MCF 10A (cell line): Measurements from ENCODE around the gene METAP1D. TPM values are rescaled to one million over a fixed set of nuclear protein-coding genes. Genes with fewer than 3 reads are reported as not detected.

ENCODE experiments used
- BruUV-seq: library from RNA; stranded (reverse); fragments of 400-500 nt; replicated peaks from 2 replicates; lab custom pipeline; 2021; lab: Mats Ljungman, UMichigan
- CTCF ChIA-PET: fragments of 300-600 bp; sonication (Branson Sonifier 250); formaldehyde crosslinking; extraction: SDS; loops from one replicate; lab custom pipeline; 2021; ENCODE audit warnings: antibody characterized with exemption, inconsistent platforms; lab: Yijun Ruan, JAX
- POLR2A ChIA-PET: fragments of 300-600, 350-650 bp; sonication (Branson Sonifier 250); formaldehyde crosslinking; extraction: SDS; loops from one replicate; lab custom pipeline; 2020; ENCODE audit warnings: antibody characterized with exemption, inconsistent platforms; lab: Yijun Ruan, JAX
- DNase-seq: peaks from one replicate; pipeline ENCODE4 v3.0.0-alpha.2; 2018; ENCODE audit not compliant: unreplicated experiment
- H3K27ac Mint-ChIP-seq: one replicate; pipeline ENCODE4 v1.8.0; 2022; ENCODE audit warnings: mild to moderate bottlenecking, low read depth, mixed read lengths; ENCODE audit not compliant: unreplicated experiment
- H3K27me3 Mint-ChIP-seq: one replicate; pipeline ENCODE4 v1.8.0; 2022; ENCODE audit warnings: mixed read lengths; ENCODE audit not compliant: insufficient read depth, unreplicated experiment
- H3K36me3 Mint-ChIP-seq: one replicate; pipeline ENCODE4 v1.8.0; 2022; ENCODE audit warnings: mild to moderate bottlenecking, moderate library complexity, mixed read lengths; ENCODE audit not compliant: insufficient read depth, unreplicated experiment
- H3K4me1 Mint-ChIP-seq: one replicate; pipeline ENCODE4 v1.8.0; 2022; ENCODE audit warnings: mixed read lengths; ENCODE audit not compliant: insufficient read depth, unreplicated experiment
- H3K4me3 Mint-ChIP-seq: one replicate; pipeline ENCODE4 v1.8.0; 2022; ENCODE audit warnings: mild to moderate bottlenecking, moderate library complexity, mixed read lengths; ENCODE audit not compliant: unreplicated experiment
- H3K9me3 Mint-ChIP-seq: one replicate; pipeline ENCODE4 v1.8.0; 2022; ENCODE audit warnings: mixed read lengths; ENCODE audit not compliant: unreplicated experiment
- CTCF ChIP-seq: fragments of 200-600 bp; IDR thresholded peaks from one replicate; pipeline ENCODE4 v1.8.0; 2022; ENCODE audit warnings: antibody characterized with exemption, mild to moderate bottlenecking; ENCODE audit not compliant: unreplicated experiment
- intact Hi-C: fragments of 100-400 bp; cut with micrococcal nuclease; formaldehyde crosslinking; loops from 2 replicates; pipeline ENCODE4 v1.14.1; 2022
- total RNA-seq: library from RNA; stranded (reverse); gene quantifications from 2 replicates; pipeline ENCODE4 v1.2.3, GENCODE V29; 2022

METAP1D gene
- total RNA-seq, 1 experiment from 2014 or later = 9.3 TPM

GRCh38 chr2:172011812-172012575 is 12.2 kb downstream of the METAP1D start:
- H3K36me3 Mint-ChIP-seq = no peaks in the 10 kb centered on the region
- BruUV-seq = no TSS peak
- no peaks in the 10 kb centered on the region for H3K27me3 Mint-ChIP-seq
- DNase-seq = no peak
- no peaks in the 10 kb centered on the region for H3K9me3 Mint-ChIP-seq
- ChIA-PET POLR2A (interaction anchor here (0.6 to 1.0 kb wide), 2 partner anchors 25 to 38 kb away, joined by 3 read pairs; no protein-coding TSS in a partner anchor), CTCF (no interaction called here)
- peaks cover 30% of the 10 kb centered on the region for H3K4me1 Mint-ChIP-seq
- TF ChIP-seq CTCF = no peak
- no peak overlapping the region for H3K27ac Mint-ChIP-seq
- intact Hi-C loops = no loop called here
- H3K4me3 Mint-ChIP-seq = no peak overlapping the region

DNA sequence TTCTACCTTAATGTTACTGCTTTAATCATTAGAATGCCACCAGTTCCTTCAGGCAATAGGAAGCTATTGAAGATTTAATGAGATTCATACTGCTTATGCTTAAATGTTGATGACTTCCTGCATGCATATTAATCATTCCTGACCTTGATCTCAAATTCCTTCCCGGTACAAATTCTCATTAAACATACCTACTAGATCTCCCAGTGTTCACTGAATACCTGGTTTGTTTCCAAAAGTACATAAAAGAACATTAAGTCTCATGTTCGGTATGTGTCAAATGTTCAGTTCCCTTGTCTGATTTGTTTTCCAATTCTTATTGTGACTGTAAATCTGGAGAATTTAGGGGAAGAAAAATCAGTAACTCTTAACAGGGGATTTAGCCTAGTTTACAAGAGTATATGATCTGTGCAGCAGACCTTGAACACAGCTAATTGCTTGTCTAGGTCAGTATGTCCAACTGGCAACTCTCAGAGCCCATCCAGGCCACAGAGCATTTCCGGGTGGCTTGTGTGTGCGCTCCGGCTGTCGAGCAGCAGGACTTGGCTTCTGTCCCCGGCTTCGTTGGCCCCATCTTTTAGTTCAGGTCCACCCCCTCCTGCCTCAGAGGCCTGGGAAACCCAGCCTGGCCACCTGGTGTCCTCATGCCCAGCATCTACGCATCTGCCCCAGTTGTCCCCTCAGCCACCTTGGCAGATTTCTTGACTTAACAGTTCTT is 13.1 kb downstream of the METAP1D start:
- Mint-ChIP-seq H3K4me1 (peaks cover 25% of the 10 kb centered on the region), H3K4me3 (no peak overlapping the region), H3K36me3 (no peaks in the 10 kb centered on the region), H3K9me3 (no peaks in the 10 kb centered on the region), H3K27me3 (no peaks in the 10 kb centered on the region), H3K27ac (no peak overlapping the region)
- intact Hi-C loops = no loop called here
- CTCF ChIA-PET = no interaction called here
- no TSS peak for BruUV-seq
- POLR2A ChIA-PET = interaction anchor here (0.7 to 1.0 kb wide), 2 partner anchors 24 to 52 kb away, joined by 3 read pairs; no protein-coding TSS in a partner anchor
- DNase-seq = no peak
- no peak for TF ChIP-seq CTCF

- TF ChIP-seq CTCF = no peak
- H3K27ac Mint-ChIP-seq = no peak overlapping the region
- no TSS peak for BruUV-seq
- H3K9me3 Mint-ChIP-seq = no peaks in the 10 kb centered on the region
- POLR2A ChIA-PET = interaction anchor here (0.7 kb wide), 1 partner anchor 51 kb away, joined by 3 read pairs; no protein-coding TSS in a partner anchor
- H3K27me3 Mint-ChIP-seq = no peaks in the 10 kb centered on the region
- H3K4me3 Mint-ChIP-seq = no peak overlapping the region
- no peak for DNase-seq
- CTCF ChIA-PET = interaction anchor here (0.7 kb wide), 2 partner anchors 13 to 39 kb away, joined by 3 to 5 read pairs; no protein-coding TSS in a partner anchor
- intact Hi-C loops = no loop called here
- H3K36me3 Mint-ChIP-seq = no peaks in the 10 kb centered on the region
- H3K4me1 Mint-ChIP-seq = peaks cover 23% of the 10 kb centered on the region
Observed at GRCh38 chr2:172013396-172013795, 13.6 kb downstream of the METAP1D start.
